Gastroesophageal sphincter (tissue), 4 donors: Measurements from ENCODE around the gene ACAP3. TPM values are rescaled to one million over a fixed set of nuclear protein-coding genes. Genes with fewer than 3 reads are reported as not detected.

ENCODE experiments used
- ATAC-seq: fragments of 150-250 bp; one replicate; pipeline ENCODE4 v1.9.1; 2016; ENCODE audit warnings: mild to moderate bottlenecking, moderate library complexity
- H3K27ac ChIP-seq, 4 donors: fragments of 200-600 bp; sonication (generic) in 3 of 4; 1 replicate in 3 of 4; 2 replicates in 1 of 4; pipeline ENCODE4 v1.5.1; 2016 to 2019
- H3K27me3 ChIP-seq: fragments of 200-600 bp; sonication (generic); one replicate; pipeline ENCODE4 v1.5.1; 2019
- H3K36me3 ChIP-seq, 2 donors: fragments of 200-600 bp; sonication (generic); one replicate each; pipeline ENCODE4 v1.5.1; 2019; ENCODE audit warnings: control low read depth in 1 of 2
- H3K4me1 ChIP-seq, 3 donors: fragments of 200-600 bp; sonication (generic); 1 replicate in 2 of 3; 2 replicates in 1 of 3; pipeline ENCODE4 v1.5.1; 2016 to 2019; ENCODE audit warnings: control low read depth in 2 of 3
- H3K4me3 ChIP-seq, 2 donors: fragments of 200-600 bp; sonication (generic); one replicate each; pipeline ENCODE4 v1.5.1; 2019; ENCODE audit warnings: mild to moderate bottlenecking in 1 of 2, moderate library complexity in 1 of 2
- H3K9me3 ChIP-seq, 3 donors: fragments of 200-600 bp; sonication (generic); one replicate each; pipeline ENCODE4 v1.5.1; 2017 to 2019; ENCODE audit warnings: control low read depth in 2 of 3
- CTCF ChIP-seq, 4 experiments: fragments of 200-600 bp in 2 of 4; fragments of 450-650 bp in 2 of 4; sonication (generic) in 1 of 4; IDR thresholded peaks; one replicate each; pipeline ENCODE4 v1.5.1; 2017 to 2019; ENCODE audit warnings: antibody characterized with exemption in 4 of 4, mild to moderate bottlenecking in 2 of 4, moderate library complexity in 2 of 4
- EP300 ChIP-seq: sonication (generic); formaldehyde crosslinking; IDR thresholded peaks from one replicate; pipeline ENCODE4 v1.6.1; 2017; ENCODE audit warnings: antibody characterized with exemption, mild to moderate bottlenecking
- POLR2A ChIP-seq, 2 donors: fragments of 450-650 bp; IDR thresholded peaks; one replicate each; pipeline ENCODE4 v1.6.1; 2017; ENCODE audit warnings: antibody characterized with exemption in 2 of 2, mild to moderate bottlenecking in 2 of 2, moderate library complexity in 1 of 2
- POLR2AphosphoS5 ChIP-seq: sonication (generic); formaldehyde crosslinking; IDR thresholded peaks from one replicate; pipeline ENCODE4 v1.6.1; 2017; ENCODE audit warnings: antibody characterized with exemption
- WGBS, 2 donors: methylation state at CpG; one replicate each; pipeline ENCODE4 v1.1.5; 2018; ENCODE audit warnings: low coverage in 1 of 2; 5-methylcytosine and 5-hydroxymethylcytosine counted together
- total RNA-seq, 4 donors: library from RNA; depleted of rRNA; stranded (reverse); fragments of >200 nt; gene quantifications; one replicate each; pipeline ENCODE4 v1.1.0, GENCODE V29; 2016

ACAP3 gene
- total RNA-seq, 4 donors from 2014 or later, result 35.6 to 74.7 (median 50.2) TPM

GRCh38 chr1:1246577-1247340 lies 61.0 kb downstream of the ACAP3 start, which contains the start of gene C1QTNF12:
Gene C1QTNF12 (minus strand): TSS chr1:1246722. CDS start chr1:1246690, 32 bp downstream.
- peak within 1 kb of the TSS in 1 of 2 donors; percentile 8 for H3K4me3 ChIP-seq
- no peaks in the 10 kb centered on the region for H3K9me3 ChIP-seq
- TF ChIP-seq EP300 (no peak), CTCF (IDR thresholded peaks at IDR 0.05) (no peak), POLR2A (IDR thresholded peaks at IDR 0.05) (no peak), POLR2AphosphoS5 (no peak)
- ATAC-seq, result no peak
- H3K36me3 ChIP-seq, result peaks cover 0 to 38% of the 10 kb centered on the region in 2 donors
- WGBS, 2 donors, result 10% methylated on average over 8 of the region's 74 CpGs; no CpG with 5 or more reads in 1 of the 2 donors
- H3K4me1 ChIP-seq, result peaks cover 0 to 16% (median 0%) of the 10 kb centered on the region in 3 donors
- H3K27me3 ChIP-seq, result peaks cover 42% of the 10 kb centered on the region
- no peak within 1 kb of the TSS for H3K27ac ChIP-seq

- peaks cover 50% of the 10 kb centered on the region for H3K27me3 ChIP-seq
- H3K36me3 ChIP-seq, result peaks cover 0 to 32% of the 10 kb centered on the region in 2 donors
- no peak overlapping the region for H3K27ac ChIP-seq
- peak overlapping the region in 1 of 2 donors; percentile 8 for H3K4me3 ChIP-seq
- H3K4me1 ChIP-seq, result peaks cover 0 to 16% (median 0%) of the 10 kb centered on the region in 3 donors
- ATAC-seq, result no peak
- TF ChIP-seq POLR2AphosphoS5, result no peak
- no peak for TF ChIP-seq POLR2A (IDR thresholded peaks at IDR 0.05)
- no peak for TF ChIP-seq CTCF (IDR thresholded peaks at IDR 0.05)
- no peak for TF ChIP-seq EP300
- H3K9me3 ChIP-seq, result no peaks in the 10 kb centered on the region
- 88% methylated on average over 5 of the region's 45 CpGs; no CpG with 5 or more reads in 1 of the 2 donors for WGBS, 2 donors
These were observed 61.7 kb downstream of the ACAP3 start for GRCh38 chr1:1245817-1246576.

- Histone ChIP-seq H3K4me3 (no peak overlapping the region), H3K27me3 (peaks cover 57% of the 10 kb centered on the region), H3K36me3 (peaks cover 0 to 25% of the 10 kb centered on the region in 2 donors), H3K4me1 (peaks cover 0 to 16% (median 0%) of the 10 kb centered on the region in 3 donors), H3K9me3 (no peaks in the 10 kb centered on the region), H3K27ac (no peak overlapping the region)
- no peak for ATAC-seq
- WGBS, 2 donors, result no CpG with 5 or more reads among the region's 23 CpGs
- TF ChIP-seq CTCF (IDR thresholded peaks at IDR 0.05), result no peak
- no peak for TF ChIP-seq EP300
- TF ChIP-seq POLR2A (IDR thresholded peaks at IDR 0.05), result no peak
- no peak for TF ChIP-seq POLR2AphosphoS5
These were observed 62.4 kb downstream of the ACAP3 start for GRCh38 chr1:1245178-1245816.

- ATAC-seq, result no peak
- Histone ChIP-seq H3K27ac (no peak overlapping the region), H3K27me3 (peaks cover 67% of the 10 kb centered on the region), H3K36me3 (peaks cover 0 to 25% of the 10 kb centered on the region in 2 donors), H3K4me1 (peaks cover 0 to 16% (median 0%) of the 10 kb centered on the region in 3 donors), H3K4me3 (no peak overlapping the region), H3K9me3 (no peaks in the 10 kb centered on the region)
- TF ChIP-seq EP300 (no peak), POLR2A (IDR thresholded peaks at IDR 0.05) (no peak), CTCF (IDR thresholded peaks at IDR 0.05) (no peak), POLR2AphosphoS5 (no peak)
- 74% methylated on average over 9 of the region's 30 CpGs; no CpG with 5 or more reads in 1 of the 2 donors for WGBS, 2 donors
These were observed 63.4 kb downstream of the ACAP3 start for GRCh38 chr1:1244192-1244811.
